ENCODE data around the gene PACRG.

DNA sequence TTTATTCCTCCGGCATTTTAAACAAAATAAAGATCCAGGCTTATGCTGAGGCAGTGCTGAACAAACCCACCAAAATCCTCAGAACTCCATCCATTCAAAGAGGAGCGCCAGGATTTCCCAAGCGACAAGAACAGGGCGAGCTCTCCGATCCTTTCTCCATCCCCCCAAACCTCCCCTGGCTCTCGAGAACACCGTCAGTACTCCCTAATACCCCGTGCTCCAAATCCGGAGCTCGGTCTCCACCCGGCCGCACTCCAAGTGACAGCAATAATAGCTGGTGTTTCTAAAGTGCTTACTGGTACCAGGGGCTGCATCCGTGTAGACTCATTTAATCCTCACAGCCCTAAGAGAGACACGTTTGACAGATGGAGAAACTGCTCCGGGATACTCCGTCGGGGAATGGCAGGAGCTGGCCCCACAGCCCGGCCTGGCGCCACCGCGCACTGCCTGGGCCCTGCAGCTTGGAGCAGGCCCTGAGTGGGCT lies 409.7 kb downstream of the PACRG start:
- no peak for TF ChIP-seq YY1 (IDR thresholded peaks at IDR 0.05; ENCODE audit: insufficient read depth, insufficient read length)
- no peak for TF ChIP-seq ZNF274 (IDR thresholded peaks at IDR 0.05; ENCODE audit: low read depth, low read length)

All from NT2/D1 (cell line).